ENCODE measurements around the gene ABHD8. TPM values are rescaled to one million over a fixed set of nuclear protein-coding genes. Genes with fewer than 3 reads are reported as not detected.

ABHD8 gene
- total and polyA plus RNA-seq, 2 of the 4 experiments (the other 2 are of a cell fraction), result 3.9 to 10.2 TPM

DNA sequence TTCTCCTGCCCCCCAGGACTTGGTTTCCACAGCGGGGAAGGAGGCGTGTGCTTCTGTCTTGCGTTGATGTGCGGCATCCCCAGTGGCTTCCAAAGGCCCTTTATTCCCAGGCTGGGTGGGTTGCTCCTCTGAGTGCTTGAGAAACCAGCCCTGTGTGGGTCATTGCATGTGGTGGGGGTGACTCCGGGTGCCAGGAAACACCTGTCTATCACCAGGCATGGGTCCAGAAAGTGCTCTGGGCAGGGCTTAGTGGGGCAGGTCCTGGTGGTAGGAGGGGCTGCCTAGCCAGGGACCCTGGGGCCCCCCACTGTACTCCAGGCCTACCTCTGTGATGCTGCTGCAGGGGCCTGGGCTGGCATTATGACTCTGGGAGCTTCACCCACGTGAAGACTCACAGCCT lies 15.7 kb upstream of the ABHD8 start:
- Histone ChIP-seq H4K8ac (ENCODE audit: low read depth in 2 of 2, low read length in 2 of 2) (no peak overlapping the region), H2BK5ac (ENCODE audit: low read depth, low read length, poor library complexity, severe bottlenecking) (no peak overlapping the region), H3K9me3 (ENCODE audit: control insufficient read depth, insufficient read depth, low read length) (no peaks in the 10 kb centered on the region), H3K4me1 (ENCODE audit: control insufficient read depth, insufficient read depth, low read length) (no peaks in the 10 kb centered on the region), H3K23ac (ENCODE audit: low read depth, low read length) (no peak overlapping the region), H4K5ac (ENCODE audit: low read depth, low read length) (no peak overlapping the region), H3K9ac (ENCODE audit: low read depth, low read length) (no peak overlapping the region), H4K20me1 (ENCODE audit: insufficient read depth, low read length) (peaks cover 8% of the 10 kb centered on the region; the same call in 1 of the 2 replicates), H3K36me3 (ENCODE audit: control insufficient read depth, insufficient read depth, low read length) (peaks cover 56% of the 10 kb centered on the region), H3K4me3 (ENCODE audit: insufficient read depth, low read depth, low read length) (no peak overlapping the region), H4K91ac (ENCODE audit: insufficient read depth, low read depth, low read length) (no peak overlapping the region), H3K79me1 (ENCODE audit: low read depth in 1 of 2, low read length in 2 of 2) (peaks cover 15 to 25% of the 10 kb centered on the region in 2 experiments), H2AK9ac (replicated peaks; ENCODE audit: low read depth, low read length, poor library complexity) (no peak overlapping the region), H2BK15ac (ENCODE audit: low read depth, low read length) (no peak overlapping the region), H2AK5ac (ENCODE audit: low read depth, low read length) (no peak overlapping the region), H3K4ac (ENCODE audit: low read depth, low read length) (no peak overlapping the region), H3K27ac (ENCODE audit: insufficient read depth, low read length) (no peak overlapping the region), H2BK120ac (ENCODE audit: low read depth, low read length) (no peak overlapping the region), H3K27me3 (ENCODE audit: control insufficient read depth, insufficient read depth, low read length) (no peaks in the 10 kb centered on the region), H3K14ac (replicated peaks; ENCODE audit: low read depth, low read length) (no peak overlapping the region), H2BK20ac (ENCODE audit: low read depth, low read length) (no peak overlapping the region), H3K9me1 (ENCODE audit: insufficient read depth, low read length) (no peaks in the 10 kb centered on the region), H3K4me2 (ENCODE audit: low read depth, low read length) (no peak overlapping the region), H2AFZ (replicated peaks; ENCODE audit: low read length, poor library complexity) (no peak overlapping the region), H3K18ac (ENCODE audit: low read depth, low read length) (no peak overlapping the region), H3K56ac (ENCODE audit: extremely low read depth, insufficient read depth, low read length) (no peak overlapping the region)
- TF ChIP-seq RAD21 (IDR thresholded peaks at IDR 0.05; ENCODE audit: low read length) (no peak), FOS (IDR thresholded peaks at IDR 0.05; ENCODE audit: low read depth, low read length) (no peak), NFE2L2 (IDR thresholded peaks at IDR 0.05; ENCODE audit: low read depth, low read length) (no peak), SMC3 (IDR thresholded peaks at IDR 0.05; ENCODE audit: low read depth, low read length) (no peak), MAFK (IDR thresholded peaks at IDR 0.05; ENCODE audit: low read depth, low read length) (no peak), MAZ (IDR thresholded peaks at IDR 0.05; ENCODE audit: borderline replicate concordance, low read depth, low read length) (no peak), POLR2A (IDR thresholded peaks at IDR 0.05; ENCODE audit: low read depth, low read length) (no peak), MXI1 (IDR thresholded peaks at IDR 0.05; ENCODE audit: borderline replicate concordance, low read depth, low read length) (no peak), CEBPB (IDR thresholded peaks at IDR 0.05; ENCODE audit: low read depth, low read length) (no peak), BHLHE40 (IDR thresholded peaks at IDR 0.05; ENCODE audit: low read depth, low read length) (no peak), RFX5 (IDR thresholded peaks at IDR 0.05; ENCODE audit: low read depth, low read length) (no peak), CHD1 (IDR thresholded peaks at IDR 0.05; ENCODE audit: low read depth, low read length) (no peak), RCOR1 (IDR thresholded peaks at IDR 0.05; ENCODE audit: insufficient replicate concordance, low read length) (no peak)
- TF ChIP-seq, protein P1, sequence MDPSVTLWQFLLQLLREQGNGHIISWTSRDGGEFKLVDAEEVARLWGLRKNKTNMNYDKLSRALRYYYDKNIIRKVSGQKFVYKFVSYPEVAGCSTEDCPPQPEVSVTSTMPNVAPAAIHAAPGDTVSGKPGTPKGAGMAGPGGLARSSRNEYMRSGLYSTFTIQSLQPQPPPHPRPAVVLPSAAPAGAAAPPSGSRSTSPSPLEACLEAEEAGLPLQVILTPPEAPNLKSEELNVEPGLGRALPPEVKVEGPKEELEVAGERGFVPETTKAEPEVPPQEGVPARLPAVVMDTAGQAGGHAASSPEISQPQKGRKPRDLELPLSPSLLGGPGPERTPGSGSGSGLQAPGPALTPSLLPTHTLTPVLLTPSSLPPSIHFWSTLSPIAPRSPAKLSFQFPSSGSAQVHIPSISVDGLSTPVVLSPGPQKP (IDR thresholded peaks at IDR 0.05; ENCODE audit: borderline replicate concordance, low read depth, low read length), result no peak
- TF ChIP-seq, protein P2, sequence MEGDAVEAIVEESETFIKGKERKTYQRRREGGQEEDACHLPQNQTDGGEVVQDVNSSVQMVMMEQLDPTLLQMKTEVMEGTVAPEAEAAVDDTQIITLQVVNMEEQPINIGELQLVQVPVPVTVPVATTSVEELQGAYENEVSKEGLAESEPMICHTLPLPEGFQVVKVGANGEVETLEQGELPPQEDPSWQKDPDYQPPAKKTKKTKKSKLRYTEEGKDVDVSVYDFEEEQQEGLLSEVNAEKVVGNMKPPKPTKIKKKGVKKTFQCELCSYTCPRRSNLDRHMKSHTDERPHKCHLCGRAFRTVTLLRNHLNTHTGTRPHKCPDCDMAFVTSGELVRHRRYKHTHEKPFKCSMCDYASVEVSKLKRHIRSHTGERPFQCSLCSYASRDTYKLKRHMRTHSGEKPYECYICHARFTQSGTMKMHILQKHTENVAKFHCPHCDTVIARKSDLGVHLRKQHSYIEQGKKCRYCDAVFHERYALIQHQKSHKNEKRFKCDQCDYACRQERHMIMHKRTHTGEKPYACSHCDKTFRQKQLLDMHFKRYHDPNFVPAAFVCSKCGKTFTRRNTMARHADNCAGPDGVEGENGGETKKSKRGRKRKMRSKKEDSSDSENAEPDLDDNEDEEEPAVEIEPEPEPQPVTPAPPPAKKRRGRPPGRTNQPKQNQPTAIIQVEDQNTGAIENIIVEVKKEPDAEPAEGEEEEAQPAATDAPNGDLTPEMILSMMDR (conservative IDR thresholded peaks at IDR 0.05; ENCODE audit: low read depth, low read length), result no peak
- TF ChIP-seq, protein P3, sequence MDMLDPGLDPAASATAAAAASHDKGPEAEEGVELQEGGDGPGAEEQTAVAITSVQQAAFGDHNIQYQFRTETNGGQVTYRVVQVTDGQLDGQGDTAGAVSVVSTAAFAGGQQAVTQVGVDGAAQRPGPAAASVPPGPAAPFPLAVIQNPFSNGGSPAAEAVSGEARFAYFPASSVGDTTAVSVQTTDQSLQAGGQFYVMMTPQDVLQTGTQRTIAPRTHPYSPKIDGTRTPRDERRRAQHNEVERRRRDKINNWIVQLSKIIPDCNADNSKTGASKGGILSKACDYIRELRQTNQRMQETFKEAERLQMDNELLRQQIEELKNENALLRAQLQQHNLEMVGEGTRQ (IDR thresholded peaks at IDR 0.05; ENCODE audit: low read depth, low read length), result no peak
- BruUV-seq (replicated peaks), result no TSS peak
- in situ Hi-C loops (cut with MboI; ENCODE audit: low sequenced_read_pairs), result no loop called here
- intact Hi-C loops (cut with micrococcal nuclease), result no loop called here
- CTCF ChIA-PET, result no interaction called here
- dilution Hi-C loops (cut with HindIII; ENCODE audit: low sequenced_read_pairs, unreplicated experiment), result no loop called here
- POLR2A ChIA-PET (ENCODE audit: unreplicated experiment), result no interaction called here
- WGBS, 2 experiments (ENCODE audit: extremely low coverage in 2 of 2, insufficient read length in 1 of 2), result 60% methylated on average over 1 of the region's 6 CpGs; no CpG with 5 or more reads in 1 of the 2 experiments
- no peak for ATAC-seq (ENCODE audit: low read depth)
- DNase-seq, result no peak

All from IMR-90 (cell line).